Raji (cell line): ENCODE measurements around the gene TTPAL.
A peak's percentile ranks its signal among the peaks of the same experiment; 100 is the strongest.

Experiments
- POLR2A ChIP-seq: IDR thresholded peaks from 2 replicates; pipeline ENCODE4 v1.6.1; 2011; ENCODE audit warnings: low read depth, low read length, control low read depth; ENCODE audit not compliant: insufficient read depth

TTPAL gene

GRCh38 chr20:44495802-44496481 lies 20.3 kb downstream of the TTPAL start:
- no peak for TF ChIP-seq POLR2A

- no peak for TF ChIP-seq POLR2A
Measured at GRCh38 chr20:44496976-44497375, 21.3 kb downstream of the TTPAL start.

- no peak for TF ChIP-seq POLR2A
Measured at GRCh38 chr20:44497761-44498160, 22.1 kb downstream of the TTPAL start.

GRCh38 chr20:44500221-44500620 lies 24.5 kb downstream of the TTPAL start:
- no peak for TF ChIP-seq POLR2A

GRCh38 chr20:44501448-44501847 lies 25.8 kb downstream of the TTPAL start:
- no peak for TF ChIP-seq POLR2A

- no peak for TF ChIP-seq POLR2A
Measured at GRCh38 chr20:44502968-44503367, 27.3 kb downstream of the TTPAL start.

GRCh38 chr20:44504402-44505307 lies 29.0 kb downstream of the TTPAL start:
- no peak for TF ChIP-seq POLR2A

GRCh38 chr20:44509762-44510161 lies 34.1 kb downstream of the TTPAL start:
- no peak for TF ChIP-seq POLR2A

GRCh38 chr20:44513871-44514270 lies 38.2 kb downstream of the TTPAL start:
- TF ChIP-seq POLR2A, result no peak

- TF ChIP-seq POLR2A, result no peak
Measured at GRCh38 chr20:44516491-44516890, 40.8 kb downstream of the TTPAL start.

- TF ChIP-seq POLR2A, result no peak
Measured at GRCh38 chr20:44517454-44517853, 41.8 kb downstream of the TTPAL start.

- no peak for TF ChIP-seq POLR2A
Measured at GRCh38 chr20:44518248-44518647, 42.6 kb downstream of the TTPAL start.

- no peak for TF ChIP-seq POLR2A
Measured at GRCh38 chr20:44520881-44521280, 45.2 kb downstream of the TTPAL start.

- TF ChIP-seq POLR2A, result peak; percentile 86
Measured at GRCh38 chr20:44521484-44522481, 46.1 kb downstream of the TTPAL start, which contains the start of gene SERINC3. Gene SERINC3, minus strand, starts transcription at chr20:44522070. Its CDS starts 119 bp downstream, at chr20:44521951.

GRCh38 chr20:44522841-44523240 lies 47.2 kb downstream of the TTPAL start:
- no peak for TF ChIP-seq POLR2A
